ENCODE data around the gene BANK1.

BANK1 gene

GRCh38 chr4:101921370-101921769, 130.8 kb downstream of the BANK1 start:
- Histone ChIP-seq H3K27ac (no peak overlapping the region), H3K4me3 (ENCODE audit: low read depth, low read length) (no peak overlapping the region)
- DNase-seq, result no peak

GRCh38 chr4:101931619-101932018, 141.1 kb downstream of the BANK1 start:
- Histone ChIP-seq H3K27me3 (ENCODE audit: insufficient read depth, low read depth, severe bottlenecking) (no peaks in the 10 kb centered on the region), H3K27ac (no peak overlapping the region), H3K4me3 (ENCODE audit: low read depth, low read length) (no peak overlapping the region), H3K9me3 (ENCODE audit: severe bottlenecking) (peaks cover 9% of the 10 kb centered on the region), H3K36me3 (no peaks in the 10 kb centered on the region)
- no peak for DNase-seq
- no peak for TF ChIP-seq CTCF (IDR thresholded peaks at IDR 0.05; ENCODE audit: low read depth, low read length)

More at GRCh38 chr4:101921370-101921769, 130.8 kb downstream of the BANK1 start:
- TF ChIP-seq CTCF (IDR thresholded peaks at IDR 0.05; ENCODE audit: low read depth, low read length), result no peak
- Histone ChIP-seq H3K9me3 (ENCODE audit: severe bottlenecking) (peaks cover 1% of the 10 kb centered on the region), H3K27me3 (ENCODE audit: insufficient read depth, low read depth, severe bottlenecking) (no peaks in the 10 kb centered on the region), H3K36me3 (no peaks in the 10 kb centered on the region)

GRCh38 chr4:101933855-101934254, 143.3 kb downstream of the BANK1 start:
- no peak overlapping the region for H3K27ac ChIP-seq
- TF ChIP-seq CTCF (IDR thresholded peaks at IDR 0.05; ENCODE audit: low read depth, low read length), result no peak
- no peaks in the 10 kb centered on the region for H3K27me3 ChIP-seq (ENCODE audit: insufficient read depth, low read depth, severe bottlenecking)
- DNase-seq, result no peak
- no peak overlapping the region for H3K4me3 ChIP-seq (ENCODE audit: low read depth, low read length)
- H3K36me3 ChIP-seq, result no peaks in the 10 kb centered on the region
- no peaks in the 10 kb centered on the region for H3K9me3 ChIP-seq (ENCODE audit: severe bottlenecking)

- TF ChIP-seq CTCF (IDR thresholded peaks at IDR 0.05; ENCODE audit: low read depth, low read length), result no peak
- Histone ChIP-seq H3K27ac (no peak overlapping the region), H3K9me3 (ENCODE audit: severe bottlenecking) (no peaks in the 10 kb centered on the region), H3K36me3 (no peaks in the 10 kb centered on the region), H3K4me3 (ENCODE audit: low read depth, low read length) (no peak overlapping the region), H3K27me3 (ENCODE audit: insufficient read depth, low read depth, severe bottlenecking) (no peaks in the 10 kb centered on the region)
- DNase-seq, result no peak
These were observed 148.3 kb downstream of the BANK1 start for GRCh38 chr4:101938836-101939235.

- H3K36me3 ChIP-seq, result no peaks in the 10 kb centered on the region
- H3K27me3 ChIP-seq (ENCODE audit: insufficient read depth, low read depth, severe bottlenecking), result no peaks in the 10 kb centered on the region
- H3K9me3 ChIP-seq (ENCODE audit: severe bottlenecking), result no peaks in the 10 kb centered on the region
- H3K27ac ChIP-seq, result no peak overlapping the region
- TF ChIP-seq CTCF (IDR thresholded peaks at IDR 0.05; ENCODE audit: low read depth, low read length), result no peak
- no peak overlapping the region for H3K4me3 ChIP-seq (ENCODE audit: low read depth, low read length)
- no peak for DNase-seq
These were observed 151.4 kb downstream of the BANK1 start for GRCh38 chr4:101941816-101942358.

GRCh38 chr4:101942891-101943290, 152.4 kb downstream of the BANK1 start:
- Histone ChIP-seq H3K9me3 (ENCODE audit: severe bottlenecking) (no peaks in the 10 kb centered on the region), H3K36me3 (no peaks in the 10 kb centered on the region), H3K27ac (no peak overlapping the region), H3K27me3 (ENCODE audit: insufficient read depth, low read depth, severe bottlenecking) (no peaks in the 10 kb centered on the region), H3K4me3 (ENCODE audit: low read depth, low read length) (no peak overlapping the region)
- DNase-seq, result no peak
- TF ChIP-seq CTCF (IDR thresholded peaks at IDR 0.05; ENCODE audit: low read depth, low read length), result no peak

All from WERI-Rb-1 (cell line).